H1 (cell line): ENCODE measurements around the gene ADIPOQ. TPM values are rescaled to one million over a fixed set of nuclear protein-coding genes. Genes with fewer than 3 reads are reported as not detected.
A peak's percentile ranks its signal among the peaks of the same experiment; 100 is the strongest.

Experiments
- CTCF ChIA-PET: fragments of 300-600 bp; sonication (Branson Sonifier 250); formaldehyde crosslinking; loops from one replicate; lab custom pipeline; 2021; ENCODE audit not compliant: partially characterized antibody; lab: Charles Lee
- POLR2A ChIA-PET: fragments of 300-600 bp; sonication (Branson Sonifier 250); formaldehyde crosslinking; loops from one replicate; lab custom pipeline; 2021; ENCODE audit warnings: inconsistent platforms; ENCODE audit not compliant: partially characterized antibody; lab: Charles Lee
- DNase-seq, 2 experiments: peaks; one replicate each; pipeline versions ENCODE4 v3.0.0 to v3.0.0-alpha.2; 2010 to 2022; ENCODE audit warnings: low spot score in 2 of 2, low read depth in 1 of 2, mixed read lengths in 1 of 2
- FAIRE-seq: peaks from 2 replicates; lab custom pipeline; 2011; peaks lifted over from hg19 to GRCh38; lab: Jason Lieb, UNC
- H2AFZ ChIP-seq: 2 replicates; pipeline ENCODE4 v1.8.1; 2012; ENCODE audit warnings: low read length, inconsistent platforms
- H2AK5ac ChIP-seq: 2 replicates; pipeline ENCODE4 v1.6.1; 2013; ENCODE audit warnings: low read depth, low read length
- H2BK120ac ChIP-seq: replicated peaks from 2 replicates; pipeline ENCODE3; 2013; ENCODE audit warnings: low read depth, low read length, inconsistent platforms
- H2BK12ac ChIP-seq: 2 replicates; pipeline ENCODE4 v1.6.1; 2013; ENCODE audit warnings: low read depth, low read length
- H2BK15ac ChIP-seq: 2 replicates; pipeline ENCODE4 v1.6.1; 2013; ENCODE audit warnings: low read length
- H2BK20ac ChIP-seq: 2 replicates; pipeline ENCODE4 v1.6.1; 2013; ENCODE audit warnings: low read length
- H2BK5ac ChIP-seq: 2 replicates; pipeline ENCODE4 v1.6.1; 2013; ENCODE audit warnings: low read depth, low read length
- H3K14ac ChIP-seq: 2 replicates; pipeline ENCODE4 v1.6.1; 2013; ENCODE audit warnings: inconsistent platforms; ENCODE audit not compliant: insufficient read length
- H3K18ac ChIP-seq: 2 replicates; pipeline ENCODE4 v1.6.1; 2013; ENCODE audit warnings: low read length; ENCODE audit errors: extremely low read depth
- H3K23ac ChIP-seq: 2 replicates; pipeline ENCODE4 v1.6.1; 2013; ENCODE audit warnings: inconsistent platforms; ENCODE audit not compliant: insufficient read length
- H3K23me2 ChIP-seq: 2 replicates; pipeline ENCODE4 v1.6.1; 2013; ENCODE audit warnings: low read depth, low read length
- H3K27ac ChIP-seq: 2 replicates; pipeline ENCODE4 v1.6.1; 2011; ENCODE audit warnings: low read depth, low read length, inconsistent platforms
- H3K27me3 ChIP-seq, 4 experiments: replicated peaks in 1 of 4; 1 replicate in 1 of 4; 2 replicates in 3 of 4; pipeline versions ENCODE4 v1.6.1 to v1.8.1; 2011 to 2013; ENCODE audit warnings: low read length in 3 of 4, mild to moderate bottlenecking in 3 of 4, inconsistent platforms in 2 of 4, mixed read lengths in 2 of 4, moderate library complexity in 1 of 4; ENCODE audit not compliant: control insufficient read depth in 3 of 4, insufficient read depth in 3 of 4; ENCODE audit errors: extremely low read depth in 1 of 4
- H3K36me3 ChIP-seq, 4 experiments: 2 replicates each; pipeline versions ENCODE4 v1.6.1 to v1.8.1; 2011 to 2013; ENCODE audit warnings: mild to moderate bottlenecking in 4 of 4, low read length in 3 of 4, moderate library complexity in 2 of 4, control low read depth in 1 of 4, inconsistent platforms in 1 of 4; ENCODE audit not compliant: insufficient read depth in 4 of 4, control insufficient read depth in 2 of 4
- H3K4ac ChIP-seq: replicated peaks from 2 replicates; pipeline ENCODE3; 2013; ENCODE audit warnings: low read length, low read depth, mixed read lengths, inconsistent platforms; ENCODE audit not compliant: insufficient read length
- H3K4me1 ChIP-seq, 4 experiments: replicated peaks in 1 of 4; 1 replicate in 1 of 4; 2 replicates in 3 of 4; pipeline versions ENCODE4 v1.6.1 to v1.8.1; 2011 to 2013; ENCODE audit warnings: low read length in 3 of 4, inconsistent platforms in 2 of 4, mixed read lengths in 1 of 4; ENCODE audit not compliant: insufficient read depth in 4 of 4, control insufficient read depth in 3 of 4
- H3K4me2 ChIP-seq, 2 experiments: 2 replicates each; pipeline versions ENCODE4 v1.6.1 to v1.8.1; 2011 to 2013; ENCODE audit warnings: low read depth in 2 of 2, low read length in 2 of 2, control low read depth in 1 of 2, inconsistent platforms in 1 of 2, mild to moderate bottlenecking in 1 of 2; ENCODE audit not compliant: insufficient read depth in 1 of 2
- H3K4me3 ChIP-seq, 4 experiments: fragments of 200-600, 300-600 bp in 1 of 4; sonication (generic), shearing (Covaris generic), sonication (Bioruptor Twin) in 1 of 4; 2 replicates each; pipeline versions ENCODE4 v1.5.1 to v1.8.1; 2011 to 2016; ENCODE audit warnings: low read length in 4 of 4, low read depth in 3 of 4, control low read depth in 2 of 4, inconsistent platforms in 2 of 4, mild to moderate bottlenecking in 2 of 4, mixed read lengths in 1 of 4, moderate library complexity in 1 of 4; ENCODE audit not compliant: insufficient read depth in 2 of 4; ENCODE audit errors: extremely low read depth in 1 of 4
- H3K56ac ChIP-seq: replicated peaks from 2 replicates; pipeline ENCODE3; 2013; ENCODE audit warnings: low read depth, mild to moderate bottlenecking, mixed read lengths, low read length, inconsistent platforms; ENCODE audit not compliant: insufficient read length
- H3K79me1 ChIP-seq: 2 replicates; pipeline ENCODE4 v1.6.1; 2013; ENCODE audit warnings: low read depth, low read length, control low read depth
- H3K79me2 ChIP-seq, 2 experiments: 2 replicates each; pipeline versions ENCODE4 v1.6.1 to v1.8.1; 2012 to 2013; ENCODE audit warnings: low read length in 2 of 2, mild to moderate bottlenecking in 2 of 2, inconsistent platforms in 1 of 2; ENCODE audit not compliant: insufficient read depth in 2 of 2, control insufficient read depth in 1 of 2
- H3K9ac ChIP-seq, 4 experiments: replicated peaks in 1 of 4; 1 replicate in 1 of 4; 2 replicates in 3 of 4; pipeline versions ENCODE4 v1.6.1 to v1.8.1; 2011 to 2013; ENCODE audit warnings: low read depth in 3 of 4, low read length in 3 of 4, control low read depth in 2 of 4, mild to moderate bottlenecking in 2 of 4, moderate library complexity in 2 of 4, inconsistent platforms in 1 of 4; ENCODE audit errors: extremely low read depth in 1 of 4
- H3K9me3 ChIP-seq, 2 experiments: 2 replicates each; pipeline versions ENCODE4 v1.6.1 to v1.8.1; 2012 to 2013; ENCODE audit warnings: mild to moderate bottlenecking in 2 of 2, moderate library complexity in 2 of 2, control low read depth in 1 of 2, inconsistent platforms in 1 of 2, low read depth in 1 of 2, low read length in 1 of 2, mixed read lengths in 1 of 2; ENCODE audit not compliant: insufficient read depth in 2 of 2
- H4K20me1 ChIP-seq, 2 experiments: replicated peaks in 1 of 2; 2 replicates each; pipeline versions ENCODE3 to v1.8.1; 2011 to 2013; ENCODE audit warnings: inconsistent platforms in 2 of 2, low read length in 2 of 2, mild to moderate bottlenecking in 1 of 2; ENCODE audit not compliant: insufficient read depth in 2 of 2, control insufficient read depth in 1 of 2
- H4K5ac ChIP-seq: 2 replicates; pipeline ENCODE4 v1.6.1; 2013; ENCODE audit warnings: low read length, low read depth, mixed read lengths, inconsistent platforms; ENCODE audit not compliant: insufficient read length
- H4K8ac ChIP-seq: 2 replicates; pipeline ENCODE4 v1.8.0; 2013; ENCODE audit warnings: mild to moderate bottlenecking, moderate library complexity, low read length, inconsistent platforms; ENCODE audit not compliant: insufficient read depth; ENCODE audit errors: extremely low read depth
- H4K91ac ChIP-seq: replicated peaks from 2 replicates; pipeline ENCODE3; 2013; ENCODE audit warnings: low read length, mixed read lengths, inconsistent platforms; ENCODE audit not compliant: insufficient read length
- NANOG ChIP-seq: IDR thresholded peaks from 2 replicates; pipeline ENCODE4 v1.6.1; 2011; ENCODE audit warnings: low read length, low read depth, mild to moderate bottlenecking, inconsistent platforms; ENCODE audit not compliant: insufficient read depth, poor library complexity, severe bottlenecking
- polyA plus RNA-seq, 7 experiments: library from polyadenylated mRNA; depleted of rRNA in 3 of 7; stranded (reverse) in 5 of 7; unstranded in 2 of 7; fragments of >200 nt in 5 of 7; fragments of 200-250 nt in 2 of 7; gene quantifications; 1 replicate in 5 of 7; 2 replicates in 1 of 7; 4 replicates in 1 of 7; pipeline versions ENCODE4 v1.2.1 to v1.2.3, GENCODE V29; 2011 to 2013; ENCODE audit warnings: missing spikeins in 2 of 7, mixed read lengths in 2 of 7
- total RNA-seq: library from RNA; stranded (reverse); fragmentation: NEBNext Ultra II Directional; extraction: Animal tissue kit (Norgen Biotek cat#: 25700); gene quantifications from 2 replicates; pipeline ENCODE4 v1.2.1, GENCODE V29; 2021

Gene ADIPOQ
- total and polyA plus RNA-seq, 2 of the 8 experiments (the other 6 are each of a cell fraction or from before 2014, with no cell fraction given): not detected

- H3K23me2 ChIP-seq: no peaks in the 10 kb centered on the region
- no peak overlapping the region for H3K4me3 ChIP-seq
- no peak overlapping the region for H3K27ac ChIP-seq
- H4K20me1 ChIP-seq: no peaks in the 10 kb centered on the region
- no peak overlapping the region for H2BK5ac ChIP-seq
- H3K79me1 ChIP-seq: no peaks in the 10 kb centered on the region
- no peak overlapping the region for H3K18ac ChIP-seq
- H4K91ac ChIP-seq: peak overlapping the region; percentile 55
- no peak overlapping the region for H2AFZ ChIP-seq
- peaks cover 7% of the 10 kb centered on the region in 2 experiments; a peak in 3 of 4 replicates for H3K9me3 ChIP-seq
- FAIRE-seq (no peak), DNase-seq (no peak)
- H2AK5ac ChIP-seq: no peak overlapping the region
- peaks cover 0 to 3% (median 0%) of the 10 kb centered on the region in 4 experiments; a peak in 1 of 8 replicates for H3K36me3 ChIP-seq
- H3K23ac ChIP-seq: no peak overlapping the region
- H2BK20ac ChIP-seq: 0 out of 2 replicates have a peak overlapping the region, but pooled peaks have one; percentile 15
- no peak overlapping the region for H3K56ac ChIP-seq
- H4K5ac ChIP-seq: no peak overlapping the region
- H3K14ac ChIP-seq: no peak overlapping the region
- H2BK12ac ChIP-seq: no peak overlapping the region
- no peak overlapping the region for H3K9ac ChIP-seq
- no peak overlapping the region for H2BK15ac ChIP-seq
- ChIA-PET POLR2A (no interaction called here), CTCF (no interaction called here)
- no peak overlapping the region for H3K4me2 ChIP-seq
- no peaks in the 10 kb centered on the region for H3K27me3 ChIP-seq
- H3K4ac ChIP-seq: no peak overlapping the region
- no peak overlapping the region for H4K8ac ChIP-seq
- H3K79me2 ChIP-seq: no peaks in the 10 kb centered on the region
- peaks cover 0 to 16% (median 13%) of the 10 kb centered on the region in 4 experiments; a peak in 5 of 7 replicates for H3K4me1 ChIP-seq
- no peak overlapping the region for H2BK120ac ChIP-seq
- no peak for TF ChIP-seq NANOG
Observed at GRCh38 chr3:186890911-186891310, 48.4 kb downstream of the ADIPOQ start.
